ENCODE results near the gene KLHL12. TPM values are rescaled to one million over a fixed set of nuclear protein-coding genes. Genes with fewer than 3 reads are reported as not detected.

KLHL12 gene
- total RNA-seq, 1 donor from 2014 or later = 34.1 TPM

DNA sequence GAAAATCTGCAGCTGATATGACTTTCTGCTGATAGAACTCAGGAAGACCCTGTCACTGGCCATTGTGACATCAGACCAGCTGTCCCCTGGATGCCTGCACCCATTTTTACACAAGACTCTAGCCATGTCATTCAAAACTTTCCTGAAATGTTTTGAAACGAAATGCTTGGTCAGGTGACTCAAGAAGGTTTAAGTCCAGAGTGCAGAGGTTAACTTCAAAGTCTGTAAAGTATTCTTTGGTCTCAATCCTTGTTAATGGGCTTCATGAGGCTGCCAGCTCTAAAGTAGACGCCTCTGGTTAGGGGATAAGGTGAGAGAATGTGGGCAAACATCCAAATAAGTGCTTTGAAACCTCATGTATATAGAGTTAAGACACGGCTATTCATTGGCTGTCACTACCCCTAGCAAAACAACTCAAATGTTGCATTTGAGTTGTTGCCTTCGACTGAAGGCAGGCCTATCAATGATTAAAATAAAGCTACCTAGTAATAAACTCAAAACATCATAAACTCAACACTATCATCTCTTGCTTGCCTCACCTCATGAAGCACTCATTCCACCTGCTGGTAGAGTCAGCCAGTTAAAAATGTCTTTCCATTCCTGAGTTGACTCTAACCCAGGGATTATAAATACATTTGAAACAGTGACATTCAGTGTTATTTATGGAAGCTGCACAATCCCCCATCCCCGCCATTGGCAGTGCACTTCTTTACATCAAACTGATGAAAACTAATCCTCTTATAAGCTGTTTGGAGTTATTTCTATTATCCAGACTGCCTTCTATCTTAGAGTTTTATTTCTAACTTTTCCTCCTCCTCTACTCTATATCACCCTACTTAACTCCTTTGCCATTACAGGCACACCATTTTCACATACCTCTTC is 64.1 kb downstream of the KLHL12 start:
- Mint-ChIP-seq H3K36me3 (ENCODE audit: insufficient read depth) (peaks cover 3% of the 10 kb centered on the region), H3K4me3 (ENCODE audit: low read depth) (peak overlapping the region; percentile 96), H3K4me1 (ENCODE audit: low read depth) (peaks cover 43% of the 10 kb centered on the region), H3K27me3 (no peaks in the 10 kb centered on the region), H3K27ac (no peak overlapping the region), H3K9me3 (ENCODE audit: low read depth) (no peaks in the 10 kb centered on the region)
- DNase-seq (ENCODE audit: low spot score, unreplicated experiment) = no peak
- TF ChIP-seq, protein P1, sequence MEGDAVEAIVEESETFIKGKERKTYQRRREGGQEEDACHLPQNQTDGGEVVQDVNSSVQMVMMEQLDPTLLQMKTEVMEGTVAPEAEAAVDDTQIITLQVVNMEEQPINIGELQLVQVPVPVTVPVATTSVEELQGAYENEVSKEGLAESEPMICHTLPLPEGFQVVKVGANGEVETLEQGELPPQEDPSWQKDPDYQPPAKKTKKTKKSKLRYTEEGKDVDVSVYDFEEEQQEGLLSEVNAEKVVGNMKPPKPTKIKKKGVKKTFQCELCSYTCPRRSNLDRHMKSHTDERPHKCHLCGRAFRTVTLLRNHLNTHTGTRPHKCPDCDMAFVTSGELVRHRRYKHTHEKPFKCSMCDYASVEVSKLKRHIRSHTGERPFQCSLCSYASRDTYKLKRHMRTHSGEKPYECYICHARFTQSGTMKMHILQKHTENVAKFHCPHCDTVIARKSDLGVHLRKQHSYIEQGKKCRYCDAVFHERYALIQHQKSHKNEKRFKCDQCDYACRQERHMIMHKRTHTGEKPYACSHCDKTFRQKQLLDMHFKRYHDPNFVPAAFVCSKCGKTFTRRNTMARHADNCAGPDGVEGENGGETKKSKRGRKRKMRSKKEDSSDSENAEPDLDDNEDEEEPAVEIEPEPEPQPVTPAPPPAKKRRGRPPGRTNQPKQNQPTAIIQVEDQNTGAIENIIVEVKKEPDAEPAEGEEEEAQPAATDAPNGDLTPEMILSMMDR (IDR thresholded peaks at IDR 0.05; ENCODE audit: unreplicated experiment) = no peak

DNA sequence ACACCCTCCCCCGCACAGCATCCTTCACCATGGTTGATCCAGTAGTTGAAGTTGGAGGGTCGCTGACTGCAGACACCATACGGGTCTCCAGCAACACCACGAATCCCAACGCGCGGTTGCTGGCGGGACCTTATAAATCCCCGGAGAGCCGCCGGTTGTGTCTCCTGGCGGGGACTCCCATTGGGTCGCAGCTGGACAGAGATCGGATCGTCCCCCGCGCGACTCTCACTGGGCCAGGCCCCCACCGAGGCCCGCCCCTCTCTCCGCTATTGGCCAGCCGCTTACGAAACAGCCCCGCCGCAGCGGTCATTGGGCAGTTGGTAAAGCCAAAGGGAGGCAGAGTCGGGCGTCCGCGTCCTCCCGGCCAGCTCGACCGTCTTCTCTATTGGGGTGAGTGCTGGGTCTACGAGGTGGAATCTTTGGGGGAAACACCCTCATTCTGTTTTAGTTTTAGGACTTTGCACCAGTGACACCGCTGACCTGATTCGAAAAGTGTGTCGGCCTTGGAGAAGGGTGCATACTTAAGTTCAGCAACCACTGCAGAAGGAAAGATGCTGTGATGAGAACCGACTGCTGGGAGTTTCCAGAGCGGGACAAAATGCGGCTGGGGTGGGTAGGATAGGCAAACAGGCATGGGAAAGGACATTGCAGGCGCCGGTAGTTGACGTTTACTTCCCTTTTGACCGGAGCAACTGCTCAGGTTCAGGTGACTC is 65.5 kb downstream of the KLHL12 start:
- DNase-seq (ENCODE audit: low spot score, unreplicated experiment) = peak; percentile 90
- H3K27ac Mint-ChIP-seq = peak overlapping the region; percentile 100
- TF ChIP-seq, protein P1 (IDR thresholded peaks at IDR 0.05; ENCODE audit: unreplicated experiment) = no peak
- H3K4me1 Mint-ChIP-seq (ENCODE audit: low read depth) = peaks cover 44% of the 10 kb centered on the region
- no peaks in the 10 kb centered on the region for H3K9me3 Mint-ChIP-seq (ENCODE audit: low read depth)
- H3K4me3 Mint-ChIP-seq (ENCODE audit: low read depth) = peak overlapping the region; percentile 96
- H3K27me3 Mint-ChIP-seq = no peaks in the 10 kb centered on the region
- H3K36me3 Mint-ChIP-seq (ENCODE audit: insufficient read depth) = peaks cover 11% of the 10 kb centered on the region

DNA sequence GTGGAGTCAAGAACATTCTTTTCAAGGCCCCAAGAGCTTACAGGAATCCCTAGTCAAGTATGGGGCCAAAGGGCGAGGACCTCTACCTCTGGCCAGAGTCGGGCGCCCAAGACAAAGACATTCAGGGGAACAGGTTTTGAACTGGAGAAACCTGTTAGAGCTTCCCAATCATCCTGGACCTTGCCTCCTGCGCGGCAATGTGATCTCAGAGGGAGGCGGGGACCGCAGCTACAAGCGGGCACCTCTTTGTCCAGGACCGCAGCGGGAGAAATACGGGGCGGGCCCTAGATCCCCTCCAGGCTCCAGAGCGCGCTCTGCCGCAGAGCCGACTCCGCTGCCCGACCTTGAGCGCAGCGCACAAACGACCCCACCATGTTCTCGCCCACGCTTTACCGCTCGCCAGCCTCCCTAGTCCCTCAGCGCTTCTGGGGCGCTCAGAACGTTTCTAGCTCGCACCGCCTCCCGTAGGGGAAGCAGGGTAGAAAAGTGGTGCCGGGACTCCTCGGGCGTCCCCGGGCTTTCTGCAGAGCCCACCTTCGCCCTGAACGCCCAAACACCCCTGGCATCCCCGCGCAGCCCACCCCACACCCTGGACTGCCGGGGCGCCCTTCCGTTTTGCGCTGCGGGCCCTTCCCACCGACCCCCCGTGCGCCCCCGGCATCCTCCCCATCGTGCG is 66.2 kb downstream of the KLHL12 start:
- H3K9me3 Mint-ChIP-seq (ENCODE audit: low read depth) = no peaks in the 10 kb centered on the region
- H3K27ac Mint-ChIP-seq = peak overlapping the region; percentile 100
- no peaks in the 10 kb centered on the region for H3K27me3 Mint-ChIP-seq
- TF ChIP-seq, protein P1 (IDR thresholded peaks at IDR 0.05; ENCODE audit: unreplicated experiment) = no peak
- H3K4me3 Mint-ChIP-seq (ENCODE audit: low read depth) = peak overlapping the region; percentile 96
- H3K36me3 Mint-ChIP-seq (ENCODE audit: insufficient read depth) = peaks cover 14% of the 10 kb centered on the region
- peak; percentile 66 for DNase-seq (ENCODE audit: low spot score, unreplicated experiment)
- H3K4me1 Mint-ChIP-seq (ENCODE audit: low read depth) = peaks cover 39% of the 10 kb centered on the region

DNA sequence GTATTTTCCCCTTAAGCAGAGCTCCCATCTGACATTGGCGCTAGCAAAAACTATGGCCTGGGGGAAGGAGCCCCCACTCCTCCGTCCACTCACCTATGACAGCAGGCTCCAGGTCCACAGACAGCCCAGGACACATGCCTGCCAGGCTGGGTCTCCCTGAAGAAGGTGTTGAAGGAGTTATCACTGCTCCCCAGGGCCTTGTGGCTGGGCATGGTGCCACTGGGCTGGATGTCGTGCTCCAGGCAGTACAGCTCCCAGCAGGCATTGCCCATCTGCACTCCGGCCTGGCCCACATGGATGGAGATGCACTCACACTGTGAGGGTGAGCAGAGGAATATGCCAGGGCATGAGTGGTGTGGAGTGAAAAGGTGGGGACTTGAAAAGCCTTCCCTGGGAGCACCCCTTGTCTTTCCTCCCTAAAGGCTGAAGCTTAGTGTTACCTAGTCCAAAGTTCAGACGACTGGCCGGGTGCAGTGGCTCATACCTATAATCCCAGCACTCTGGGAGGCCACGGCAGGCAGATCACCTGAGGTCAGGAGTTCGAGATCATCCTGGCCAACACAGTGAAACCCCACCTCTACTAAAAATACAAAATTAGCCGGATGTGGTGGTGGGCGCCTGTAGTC is 68.1 kb downstream of the KLHL12 start:
- H3K9me3 Mint-ChIP-seq (ENCODE audit: low read depth) = no peaks in the 10 kb centered on the region
- TF ChIP-seq, protein P1 (IDR thresholded peaks at IDR 0.05; ENCODE audit: unreplicated experiment) = no peak
- H3K4me1 Mint-ChIP-seq (ENCODE audit: low read depth) = peaks cover 23% of the 10 kb centered on the region
- peaks cover 20% of the 10 kb centered on the region for H3K36me3 Mint-ChIP-seq (ENCODE audit: insufficient read depth)
- no peak for DNase-seq (ENCODE audit: low spot score, unreplicated experiment)
- peak overlapping the region; percentile 56 for H3K27ac Mint-ChIP-seq
- no peak overlapping the region for H3K4me3 Mint-ChIP-seq (ENCODE audit: low read depth)
- no peaks in the 10 kb centered on the region for H3K27me3 Mint-ChIP-seq

DNA sequence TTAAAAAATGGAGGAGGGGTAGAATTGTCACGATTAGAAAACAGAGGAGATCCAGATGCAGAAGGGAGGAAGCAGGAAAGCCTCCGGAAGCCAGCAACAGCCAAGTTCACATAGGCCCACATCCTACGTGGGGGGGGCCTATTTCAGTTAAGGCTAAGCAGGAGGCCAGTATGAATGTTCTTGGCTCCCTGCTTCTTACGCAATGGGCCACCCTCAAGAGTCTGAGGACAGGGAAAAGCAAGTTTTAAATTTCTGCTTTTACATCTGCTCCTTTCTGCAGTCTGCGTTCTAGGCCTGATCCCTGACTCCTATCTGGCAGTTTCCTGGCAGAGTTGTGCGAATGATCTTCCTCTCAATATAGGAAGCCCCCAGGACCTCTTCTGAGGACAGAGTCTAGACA is 68.7 kb downstream of the KLHL12 start:
- TF ChIP-seq, protein P1 (IDR thresholded peaks at IDR 0.05; ENCODE audit: unreplicated experiment) = no peak
- no peaks in the 10 kb centered on the region for H3K27me3 Mint-ChIP-seq
- peak overlapping the region; percentile 56 for H3K27ac Mint-ChIP-seq
- peaks cover 20% of the 10 kb centered on the region for H3K36me3 Mint-ChIP-seq (ENCODE audit: insufficient read depth)
- H3K4me3 Mint-ChIP-seq (ENCODE audit: low read depth) = no peak overlapping the region
- H3K9me3 Mint-ChIP-seq (ENCODE audit: low read depth) = no peaks in the 10 kb centered on the region
- no peak for DNase-seq (ENCODE audit: low spot score, unreplicated experiment)
- peaks cover 21% of the 10 kb centered on the region for H3K4me1 Mint-ChIP-seq (ENCODE audit: low read depth)
